ENCODE data around the gene PUSL1.

The PUSL1 gene

GRCh38 chr1:1317420-1317819 is 9.0 kb downstream of the PUSL1 start:
- Histone ChIP-seq H3K4me1 (ENCODE audit: control insufficient read depth, insufficient read depth, low read length) (peaks cover 17% of the 10 kb centered on the region), H3K9me3 (ENCODE audit: control insufficient read depth, insufficient read depth, low read depth, low read length) (no peaks in the 10 kb centered on the region), H3K27ac (ENCODE audit: extremely low read depth, low read depth, low read length) (peak overlapping the region; percentile 27), H3K36me3 (ENCODE audit: control insufficient read depth in 2 of 2, insufficient read depth in 1 of 2, low read length in 2 of 2) (peaks cover 20 to 81% of the 10 kb centered on the region in 2 experiments), H3K4me3 (ENCODE audit: low read depth, low read length) (no peak overlapping the region)
- POLR2A ChIA-PET = interaction anchor here (1.3 to 1.7 kb wide), 3 partner anchors 8 to 12 kb away, joined by 3 to 7 read pairs (median 4); no protein-coding TSS in a partner anchor
- CTCF ChIA-PET = no interaction called here
- peak; percentile 56; the same call in 1 of the 2 replicates for TF ChIP-seq SCRT2 (tag by site-specific recombination; IDR thresholded peaks at IDR 0.05)
- peak; percentile 97 for TF ChIP-seq ZNF558 (tag by site-specific recombination; IDR thresholded peaks at IDR 0.05)
- TF ChIP-seq ZFP3 (tag by site-specific recombination; IDR thresholded peaks at IDR 0.05; ENCODE audit: low read depth) = no peak

- Histone ChIP-seq H3K9me3 (ENCODE audit: control insufficient read depth, insufficient read depth, low read depth, low read length) (no peaks in the 10 kb centered on the region), H3K36me3 (ENCODE audit: control insufficient read depth in 2 of 2, insufficient read depth in 1 of 2, low read length in 2 of 2) (peaks cover 20 to 78% of the 10 kb centered on the region in 2 experiments), H3K4me3 (ENCODE audit: low read depth, low read length) (no peak overlapping the region), H3K4me1 (ENCODE audit: control insufficient read depth, insufficient read depth, low read length) (peaks cover 20% of the 10 kb centered on the region), H3K27ac (ENCODE audit: extremely low read depth, low read depth, low read length) (0 out of 2 replicates have a peak overlapping the region, but pooled peaks have one; percentile 58)
- POLR2A ChIA-PET = interaction anchor here (0.7 to 1.7 kb wide), 6 partner anchors 9 to 318 kb away, joined by 3 to 7 read pairs (median 4); partner anchors contain the start of gene HES4
- CTCF ChIA-PET = no interaction called here
- TF ChIP-seq ZNF501 (tag by site-specific recombination; IDR thresholded peaks at IDR 0.05) (no peak), ZNF580 (tag by site-specific recombination; IDR thresholded peaks at IDR 0.05) (peak; percentile 40; the same call in 1 of the 2 replicates), ZNF248 (tag by site-specific recombination; IDR thresholded peaks at IDR 0.05) (no peak), ZNF510 (tag by site-specific recombination; IDR thresholded peaks at IDR 0.05; ENCODE audit: insufficient replicate concordance) (no peak), ZBTB44 (tag by site-specific recombination; IDR thresholded peaks at IDR 0.05) (0 out of 2 replicates have a peak, but pooled peaks have one; percentile 47), EGR2 (tag by site-specific recombination; IDR thresholded peaks at IDR 0.05; ENCODE audit: low read depth) (peak; percentile 39; the same call in 1 of the 2 replicates), BCL11A (tag by site-specific recombination; IDR thresholded peaks at IDR 0.05; ENCODE audit: low read depth) (peak; percentile 5; the same call in 1 of the 2 replicates), ZNF473 (tag by site-specific recombination; IDR thresholded peaks at IDR 0.05) (no peak), ZNF366 (tag by site-specific recombination; conservative IDR thresholded peaks at IDR 0.05) (peak; percentile 73), KLF7 (tag by site-specific recombination; IDR thresholded peaks at IDR 0.05; ENCODE audit: borderline replicate concordance) (peak; percentile 35; the same call in 1 of the 2 replicates), ZNF280D (tag by site-specific recombination; IDR thresholded peaks at IDR 0.05) (peak; percentile 13; the same call in 1 of the 2 replicates), ZNF621 (tag by site-specific recombination; IDR thresholded peaks at IDR 0.05) (no peak), ZNF18 (tag by site-specific recombination; IDR thresholded peaks at IDR 0.05) (peak; percentile 68), ZNF324 (tag by site-specific recombination; IDR thresholded peaks at IDR 0.05) (peak; percentile 45; the same call in 1 of the 2 replicates), ZNF629 (tag by site-specific recombination; IDR thresholded peaks at IDR 0.05) (peak; percentile 67), ZNF664 (tag by site-specific recombination; IDR thresholded peaks at IDR 0.05) (peak; percentile 52; the same call in 1 of the 2 replicates), IKZF3 (tag by site-specific recombination; IDR thresholded peaks at IDR 0.05) (peak; percentile 74), OSR2 (tag by site-specific recombination; IDR thresholded peaks at IDR 0.05) (peak; percentile 57), SP7 (tag by site-specific recombination; IDR thresholded peaks at IDR 0.05) (peak; percentile 87), ZNF184 (tag by site-specific recombination; IDR thresholded peaks at IDR 0.05) (peak; percentile 65), ZBTB8A (tag by site-specific recombination; IDR thresholded peaks at IDR 0.05) (peak; percentile 91), ZNF169 (tag by site-specific recombination; IDR thresholded peaks at IDR 0.05) (no peak), ZNF692 (tag by site-specific recombination; IDR thresholded peaks at IDR 0.05) (0 out of 2 replicates have a peak, but pooled peaks have one; percentile 33), SCRT2 (tag by site-specific recombination; IDR thresholded peaks at IDR 0.05) (no peak), SP3 (tag by site-specific recombination; IDR thresholded peaks at IDR 0.05) (peak; percentile 42)
Observed at GRCh38 chr1:1318131-1318652, 9.8 kb downstream of the PUSL1 start.

Data from HEK293 (cell line).